Activated T-helper 1 cell treated with anti-CD3 and anti-CD28 coated beads, Interleukin-12 subunit alpha, Interleukin-12 subunit beta, Interleukin-2, Interleukin-4 antibody, amounts not matched to agents 30 ng/mL and 10 ng/mL and 1 ng/mL, durations not matched to agents 14 hours and 24 hours and 36 hours (primary cell): ENCODE results near the gene NDUFB2. TPM values are rescaled to one million over a fixed set of nuclear protein-coding genes. Genes with fewer than 3 reads are reported as not detected.
"Not testable (repeated sequence)": the region's sequence is repeated elsewhere in the genome, so short reads cannot be mapped to it uniquely, and the experiment has no call there.

Experiments used
- DNase-seq: peaks from one replicate; pipeline ENCODE4 v3.0.0; 2021; ENCODE audit warnings: low spot score
- H3K27ac Mint-ChIP-seq: one replicate; pipeline ENCODE4 v1.8.0; 2021; ENCODE audit warnings: mild to moderate bottlenecking, mixed read lengths
- H3K27me3 Mint-ChIP-seq: one replicate; pipeline ENCODE4 v1.8.0; 2022; ENCODE audit warnings: mild to moderate bottlenecking, moderate library complexity, mixed read lengths; ENCODE audit not compliant: insufficient read depth
- H3K36me3 Mint-ChIP-seq: one replicate; pipeline ENCODE4 v1.8.0; 2021; ENCODE audit warnings: low read depth, mixed read lengths
- H3K4me1 Mint-ChIP-seq: one replicate; pipeline ENCODE4 v1.8.0; 2021; ENCODE audit warnings: low read depth, mixed read lengths
- H3K4me3 Mint-ChIP-seq: one replicate; pipeline ENCODE4 v1.8.0; 2021; ENCODE audit warnings: mild to moderate bottlenecking, moderate library complexity, mixed read lengths
- H3K9me3 Mint-ChIP-seq: one replicate; pipeline ENCODE4 v1.8.0; 2021; ENCODE audit warnings: mixed read lengths
- intact Hi-C: fragments of 100-400 bp; cut with micrococcal nuclease; formaldehyde crosslinking; loops from one replicate; pipeline ENCODE4 v1.15.1; 2024
- total RNA-seq: library from RNA; stranded (reverse); gene quantifications from 2 replicates; pipeline ENCODE4 v1.2.3, GENCODE V29; 2022

The NDUFB2 gene
- total RNA-seq, 1 donor from 2014 or later = 194 TPM

DNA sequence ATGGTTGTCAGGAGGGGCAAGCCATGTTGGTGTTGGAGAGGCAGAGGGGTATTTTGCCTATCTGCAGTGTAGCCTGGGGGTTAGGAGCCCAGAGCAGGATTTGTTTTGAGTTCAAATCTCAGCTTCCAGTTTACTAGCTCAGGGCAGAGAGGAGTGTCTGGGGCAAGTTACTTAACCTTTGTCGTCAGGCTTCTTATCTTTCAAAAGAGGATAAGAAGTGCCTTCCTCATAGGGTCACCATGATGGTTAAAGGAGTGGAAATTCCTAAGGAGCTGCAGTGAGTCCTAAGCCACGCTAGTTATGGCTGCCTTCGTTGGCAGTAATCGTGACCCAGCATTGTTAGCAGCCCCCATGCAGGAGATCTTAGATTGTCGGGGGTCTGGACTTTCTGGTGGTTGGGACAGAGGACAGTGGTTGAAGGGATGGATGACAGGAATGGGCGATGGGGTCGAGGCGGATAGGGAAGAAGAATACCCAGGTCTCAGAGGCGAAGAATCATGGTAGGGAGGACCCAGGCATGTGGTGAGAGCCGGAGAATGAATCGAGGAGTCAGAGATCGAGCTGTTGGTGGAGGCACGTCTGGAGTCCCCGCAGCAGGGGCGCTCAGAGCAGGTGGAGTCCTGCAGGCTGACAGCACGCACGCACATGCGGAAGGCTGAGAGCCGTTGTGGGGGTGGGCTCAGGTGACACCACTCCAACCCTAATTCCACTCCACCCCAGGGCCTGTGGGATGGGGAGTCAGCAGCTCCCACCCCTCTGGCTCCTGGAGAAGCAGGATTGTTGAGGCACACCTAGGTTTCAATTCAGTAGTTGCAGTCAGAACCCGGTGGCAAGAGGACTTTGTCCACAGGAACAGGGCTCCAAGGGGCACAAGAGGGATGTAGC is 12.2 kb upstream of the NDUFB2 start:
- H3K9me3 Mint-ChIP-seq = no peaks in the 10 kb centered on the region
- no peaks in the 10 kb centered on the region for H3K4me1 Mint-ChIP-seq
- H3K27ac Mint-ChIP-seq = no peak overlapping the region
- peaks cover 11% of the 10 kb centered on the region for H3K36me3 Mint-ChIP-seq
- no peak overlapping the region for H3K4me3 Mint-ChIP-seq
- intact Hi-C loops = no loop called here
- no peaks in the 10 kb centered on the region for H3K27me3 Mint-ChIP-seq
- no peak for DNase-seq

DNA sequence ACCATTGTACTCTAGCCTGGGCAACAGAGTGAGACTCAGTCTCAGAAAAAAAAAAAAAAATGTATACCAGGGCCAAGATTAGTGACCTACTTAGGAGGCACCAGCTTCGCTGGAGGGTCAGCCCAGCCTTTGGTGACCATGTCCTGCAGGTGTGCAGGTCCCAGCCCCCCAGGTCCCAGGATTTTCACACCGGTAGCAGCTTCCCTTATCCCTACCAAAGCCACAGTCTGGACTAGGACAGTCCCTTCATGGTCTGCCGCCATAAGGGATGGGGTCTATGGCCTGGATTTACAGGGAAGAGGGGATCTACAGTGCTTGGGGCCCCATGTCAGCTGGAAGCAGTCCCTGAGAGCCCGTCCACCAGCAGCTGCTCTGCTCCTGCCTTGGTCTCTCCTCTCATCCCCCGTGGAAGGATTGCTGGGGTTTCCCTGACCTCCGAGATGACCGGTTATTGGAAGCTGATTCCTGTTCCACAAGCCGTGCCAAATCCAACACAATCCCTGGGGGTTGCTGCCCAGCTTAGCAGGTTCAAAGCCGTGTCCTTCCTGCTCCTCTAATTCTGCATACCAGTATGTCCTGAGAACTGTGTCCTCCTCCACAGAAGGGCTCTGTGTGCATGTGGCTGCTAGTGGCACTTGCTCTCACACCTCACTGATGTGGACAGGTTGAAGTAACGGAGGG is 11.0 kb upstream of the NDUFB2 start:
- H3K4me3 Mint-ChIP-seq = no peak overlapping the region
- intact Hi-C loops = no loop called here
- no peaks in the 10 kb centered on the region for H3K9me3 Mint-ChIP-seq
- peaks cover 11% of the 10 kb centered on the region for H3K36me3 Mint-ChIP-seq
- DNase-seq = no peak
- no peaks in the 10 kb centered on the region for H3K4me1 Mint-ChIP-seq
- no peak overlapping the region for H3K27ac Mint-ChIP-seq
- H3K27me3 Mint-ChIP-seq = no peaks in the 10 kb centered on the region

DNA sequence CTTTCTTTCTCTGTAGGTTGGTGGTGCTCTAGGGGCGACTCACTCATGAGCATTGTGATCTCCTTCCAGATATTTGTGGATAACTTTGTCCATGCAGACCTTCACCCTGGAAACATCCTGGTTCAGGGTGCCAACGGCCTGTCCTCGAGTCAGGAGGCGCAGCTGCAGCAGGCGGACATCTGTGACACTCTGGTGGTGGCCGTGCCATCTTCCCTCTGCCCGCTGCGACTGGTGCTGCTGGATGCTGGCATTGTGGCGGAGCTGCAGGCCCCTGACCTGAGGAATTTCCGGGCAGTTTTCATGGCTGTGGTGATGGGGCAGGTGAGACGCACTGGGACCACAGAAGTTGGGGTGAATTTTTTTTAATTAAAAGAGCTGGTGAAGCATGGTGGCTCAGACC is 9.6 kb upstream of the NDUFB2 start:
- Mint-ChIP-seq H3K27me3 (no peaks in the 10 kb centered on the region), H3K4me1 (no peaks in the 10 kb centered on the region), H3K9me3 (no peaks in the 10 kb centered on the region), H3K36me3 (peaks cover 6% of the 10 kb centered on the region), H3K4me3 (no peak overlapping the region), H3K27ac (no peak overlapping the region)
- intact Hi-C loops = no loop called here
- no peak for DNase-seq

DNA sequence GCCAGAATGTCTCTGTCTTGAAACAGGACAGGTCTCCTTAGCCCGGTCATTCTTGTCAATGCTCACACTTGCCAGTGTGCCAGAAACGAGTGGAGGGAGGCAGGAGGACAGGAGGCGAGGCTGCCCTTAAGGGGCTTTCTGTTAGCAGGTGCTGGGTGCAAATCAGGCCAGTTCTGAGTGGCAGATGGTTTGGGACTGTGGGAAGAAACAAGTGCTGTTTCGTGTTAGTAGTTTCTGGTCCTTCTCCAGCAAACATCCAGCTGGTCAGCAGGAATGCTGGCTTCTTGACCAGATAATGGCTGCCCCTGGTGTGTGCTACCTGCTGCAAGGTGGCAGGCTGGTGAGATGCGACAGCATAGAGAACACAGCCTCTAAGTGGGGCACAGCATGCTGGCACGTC is 8.2 kb upstream of the NDUFB2 start:
- Mint-ChIP-seq H3K9me3 (no peaks in the 10 kb centered on the region), H3K36me3 (peaks cover 7% of the 10 kb centered on the region), H3K27ac (no peak overlapping the region), H3K27me3 (no peaks in the 10 kb centered on the region), H3K4me1 (no peaks in the 10 kb centered on the region), H3K4me3 (no peak overlapping the region)
- intact Hi-C loops = no loop called here
- DNase-seq = no peak

DNA sequence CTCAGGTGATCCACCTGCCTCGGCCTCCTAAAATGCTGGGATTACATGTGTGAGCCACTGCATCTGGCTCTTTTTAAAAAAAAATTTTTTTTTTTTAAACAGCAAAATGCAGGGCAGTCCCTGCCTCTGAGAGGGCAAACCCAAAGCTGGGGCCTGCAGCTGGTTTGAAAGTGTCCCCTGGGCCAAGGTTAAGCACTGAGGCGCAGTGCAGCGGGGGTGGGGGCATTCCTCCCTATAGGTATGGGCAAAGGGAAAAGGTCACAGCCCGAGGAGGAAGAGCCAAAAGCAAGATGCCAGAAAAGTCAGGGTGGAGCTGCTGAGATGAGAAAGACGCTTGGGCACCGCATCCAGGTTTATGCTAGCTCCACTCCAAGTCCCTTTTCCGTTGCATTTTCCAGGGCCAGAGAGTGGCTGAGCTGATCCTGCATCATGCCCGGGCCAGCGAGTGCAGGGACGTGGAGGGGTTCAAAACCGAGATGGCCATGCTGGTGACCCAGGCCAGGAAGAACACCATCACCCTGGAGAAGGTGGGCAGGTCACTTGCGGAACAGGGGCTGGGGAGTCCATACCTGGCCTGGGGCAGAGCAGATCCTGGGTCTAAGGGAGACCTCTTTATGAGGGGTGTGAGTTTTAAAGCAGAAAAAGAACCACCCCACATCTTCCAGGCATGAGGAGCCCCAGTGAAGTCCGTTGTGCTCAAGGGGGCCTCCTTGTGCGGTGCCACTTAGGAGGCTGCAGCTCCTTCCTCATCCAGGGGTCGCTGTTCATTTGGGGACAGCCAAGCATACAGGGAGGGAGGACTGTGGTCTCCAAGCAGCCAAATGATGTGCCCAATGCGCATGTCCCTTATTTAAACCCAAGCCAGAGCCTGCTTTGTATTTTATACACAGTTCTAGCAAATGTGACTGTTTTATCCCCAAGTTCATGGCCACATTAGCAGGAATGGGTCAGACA is 7.0 kb upstream of the NDUFB2 start:
- Mint-ChIP-seq H3K27ac (no peak overlapping the region), H3K9me3 (no peaks in the 10 kb centered on the region), H3K36me3 (peaks cover 6% of the 10 kb centered on the region), H3K4me1 (no peaks in the 10 kb centered on the region), H3K4me3 (no peak overlapping the region), H3K27me3 (no peaks in the 10 kb centered on the region)
- no peak for DNase-seq
- intact Hi-C loops = loop anchor here (10.0 kb wide), 1 partner anchor 865 kb away; the partner anchor contains the start of gene AGK

DNA sequence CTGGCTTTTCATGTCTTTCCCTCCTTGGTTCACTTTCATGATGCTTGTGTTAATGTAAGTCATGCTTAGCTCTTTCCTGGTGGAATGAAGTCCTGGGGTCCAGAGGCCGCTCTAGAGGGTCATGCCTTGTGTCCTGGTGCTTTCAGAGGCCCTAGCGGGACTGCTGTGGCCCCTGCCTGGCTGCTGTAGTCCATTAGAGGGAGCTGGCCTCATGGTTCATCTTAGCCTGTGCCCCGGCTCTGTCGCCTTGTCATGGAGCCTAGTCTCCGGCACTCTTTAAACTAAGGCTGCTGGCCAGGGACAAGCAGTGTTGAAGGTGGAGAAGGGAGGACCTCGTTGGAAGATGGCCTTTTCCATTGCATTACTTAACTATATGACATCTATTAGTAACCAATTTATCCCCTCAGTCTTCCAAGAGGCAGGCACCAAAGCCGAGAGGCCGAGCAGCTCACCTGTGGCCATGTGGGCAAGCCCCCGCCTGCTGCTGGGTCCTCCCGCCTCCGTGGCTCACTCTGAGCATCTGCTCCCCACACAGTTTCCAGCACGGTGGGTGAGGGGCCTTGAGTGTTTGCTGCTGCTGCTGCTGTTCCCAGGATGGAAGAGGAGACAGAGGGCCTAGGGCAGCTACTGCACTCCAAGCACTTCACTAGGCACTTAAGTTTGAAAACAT is 5.0 kb upstream of the NDUFB2 start:
- no peaks in the 10 kb centered on the region for H3K9me3 Mint-ChIP-seq
- H3K36me3 Mint-ChIP-seq = peaks cover 6% of the 10 kb centered on the region
- intact Hi-C loops = loop anchor here (10.0 kb wide), 1 partner anchor 863 kb away; the partner anchor contains the start of gene AGK
- H3K4me1 Mint-ChIP-seq = peaks cover 10% of the 10 kb centered on the region
- H3K27ac Mint-ChIP-seq = no peak overlapping the region
- H3K4me3 Mint-ChIP-seq = no peak overlapping the region
- H3K27me3 Mint-ChIP-seq = no peaks in the 10 kb centered on the region
- DNase-seq = no peak

DNA sequence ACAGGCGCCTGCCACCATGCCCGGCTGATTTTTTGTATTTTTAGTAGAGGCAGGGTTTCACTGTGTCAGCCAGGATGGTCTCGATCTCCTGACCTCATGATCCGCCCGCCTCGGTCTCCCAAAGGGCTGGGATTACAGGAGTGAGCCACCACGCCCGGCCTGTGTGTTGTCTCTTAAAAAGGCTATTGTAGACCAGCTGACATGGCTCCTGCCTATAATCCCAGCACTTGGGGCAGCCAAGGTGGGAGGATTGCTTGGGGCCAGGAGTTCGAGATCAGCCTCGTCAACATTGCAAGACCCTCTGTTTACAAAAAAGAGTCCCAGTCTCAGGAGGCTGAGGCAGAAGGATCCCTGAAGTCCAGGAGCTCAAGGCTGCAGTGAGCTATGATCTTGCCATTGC is 2.7 kb upstream of the NDUFB2 start:
- Mint-ChIP-seq H3K36me3 (peaks cover 15% of the 10 kb centered on the region), H3K4me1 (peaks cover 22% of the 10 kb centered on the region)
- not testable (repeated sequence) for DNase-seq, H3K9me3 Mint-ChIP-seq, H3K27ac Mint-ChIP-seq, H3K27me3 Mint-ChIP-seq, H3K4me3 Mint-ChIP-seq
- intact Hi-C loops = loop anchor here (10.0 kb wide), 1 partner anchor 861 kb away; the partner anchor contains the start of gene AGK

DNA sequence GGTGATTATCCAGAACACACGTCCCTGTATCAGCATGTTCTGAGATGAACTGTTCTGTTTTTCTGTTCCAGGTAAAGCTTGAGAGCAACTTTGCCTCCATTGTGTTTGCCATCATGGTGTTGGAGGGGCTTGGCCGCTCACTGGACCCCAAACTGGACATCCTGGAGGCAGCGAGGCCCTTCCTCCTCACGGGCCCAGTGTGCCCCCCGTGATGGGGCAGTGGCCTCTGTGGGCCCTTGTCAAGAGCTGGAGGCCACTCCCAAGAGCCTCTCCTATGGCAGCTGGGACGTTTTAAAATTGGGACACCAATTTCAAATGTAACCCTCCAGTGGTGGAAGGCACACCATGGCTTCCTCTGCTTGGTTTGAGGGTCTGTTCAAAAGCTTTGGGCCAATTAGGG is 1.9 kb upstream of the NDUFB2 start:
- H3K27me3 Mint-ChIP-seq = no peaks in the 10 kb centered on the region
- no peaks in the 10 kb centered on the region for H3K9me3 Mint-ChIP-seq
- DNase-seq = no peak
- H3K27ac Mint-ChIP-seq = no peak overlapping the region
- H3K4me3 Mint-ChIP-seq = no peak overlapping the region
- intact Hi-C loops = loop anchor here (10.0 kb wide), 1 partner anchor 860 kb away; the partner anchor contains the start of gene AGK
- peaks cover 27% of the 10 kb centered on the region for H3K4me1 Mint-ChIP-seq
- peaks cover 20% of the 10 kb centered on the region for H3K36me3 Mint-ChIP-seq

DNA sequence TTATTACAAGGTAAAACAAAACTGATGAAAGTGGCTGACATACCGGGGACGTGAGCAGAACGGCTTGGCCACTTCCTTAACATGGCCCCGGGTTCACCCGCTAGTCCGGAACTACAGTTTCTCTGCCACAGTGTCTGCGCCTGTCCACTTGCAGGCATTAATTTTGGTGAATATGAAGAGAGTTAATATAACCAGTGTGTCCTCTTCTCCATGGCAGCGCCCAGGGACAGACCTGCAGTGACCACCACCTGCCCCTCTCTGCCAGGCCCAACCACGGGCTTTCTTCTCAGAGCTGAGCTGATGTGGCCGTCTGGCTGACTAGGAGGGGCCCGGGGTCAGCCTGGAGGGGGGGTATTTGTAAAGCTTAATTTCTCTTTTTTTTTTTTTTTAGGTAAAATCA is 1.1 kb upstream of the NDUFB2 start:
- no peak for DNase-seq
- intact Hi-C loops = loop anchor here (5.0 to 10.0 kb wide), 2 partner anchors 293 to 859 kb away; partner anchors contain the start of genes AGK and RAB19
- H3K4me1 Mint-ChIP-seq = peaks cover 30% of the 10 kb centered on the region
- peaks cover 22% of the 10 kb centered on the region for H3K36me3 Mint-ChIP-seq
- H3K9me3 Mint-ChIP-seq = no peaks in the 10 kb centered on the region
- H3K4me3 Mint-ChIP-seq = peak overlapping the region; percentile 21
- no peaks in the 10 kb centered on the region for H3K27me3 Mint-ChIP-seq
- H3K27ac Mint-ChIP-seq = peak overlapping the region; percentile 96

DNA sequence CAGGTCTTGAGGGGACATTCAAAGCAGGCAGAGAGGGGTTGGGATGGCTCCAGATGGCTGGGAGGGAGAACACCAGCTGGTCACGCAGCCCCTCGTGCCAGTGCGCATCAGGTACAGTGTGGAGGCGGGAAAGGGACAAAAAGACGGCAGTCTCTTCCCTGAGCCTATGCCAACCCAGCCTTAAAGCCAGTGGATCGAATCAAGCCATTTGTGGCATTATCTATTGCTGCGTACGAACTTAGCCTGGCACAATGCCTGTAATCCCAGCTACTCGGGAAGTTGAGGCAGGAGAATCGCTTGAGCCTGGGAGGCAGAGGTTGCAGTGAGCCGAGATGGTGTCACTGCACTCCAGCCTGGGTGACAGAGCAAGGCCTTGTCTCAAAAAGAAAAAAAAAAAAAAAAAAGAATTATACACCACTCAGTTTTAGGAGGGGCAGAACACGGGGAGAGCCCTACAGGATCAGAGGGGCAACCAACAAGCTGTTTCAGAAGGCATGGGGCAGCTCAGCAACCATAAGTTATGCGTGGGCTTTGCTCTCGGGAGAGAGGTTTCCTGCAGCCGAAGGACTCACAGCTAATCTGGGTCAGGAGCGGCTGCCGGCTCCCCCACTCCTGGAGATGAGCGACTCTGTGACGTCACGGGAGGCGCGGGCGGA is 356 bp upstream of the NDUFB2 start:
- H3K9me3 Mint-ChIP-seq = no peaks in the 10 kb centered on the region
- peaks cover 22% of the 10 kb centered on the region for H3K36me3 Mint-ChIP-seq
- no peak for DNase-seq
- H3K4me3 Mint-ChIP-seq = peak overlapping the region; percentile 90
- H3K27me3 Mint-ChIP-seq = no peaks in the 10 kb centered on the region
- peak overlapping the region; percentile 96 for H3K27ac Mint-ChIP-seq
- intact Hi-C loops = loop anchor here (1.0 to 10.0 kb wide), 9 partner anchors 23 to 1042 kb away; partner anchors contain the start of genes AGK, BRAF, MKRN1 and MRPS33
- peaks cover 30% of the 10 kb centered on the region for H3K4me1 Mint-ChIP-seq

DNA sequence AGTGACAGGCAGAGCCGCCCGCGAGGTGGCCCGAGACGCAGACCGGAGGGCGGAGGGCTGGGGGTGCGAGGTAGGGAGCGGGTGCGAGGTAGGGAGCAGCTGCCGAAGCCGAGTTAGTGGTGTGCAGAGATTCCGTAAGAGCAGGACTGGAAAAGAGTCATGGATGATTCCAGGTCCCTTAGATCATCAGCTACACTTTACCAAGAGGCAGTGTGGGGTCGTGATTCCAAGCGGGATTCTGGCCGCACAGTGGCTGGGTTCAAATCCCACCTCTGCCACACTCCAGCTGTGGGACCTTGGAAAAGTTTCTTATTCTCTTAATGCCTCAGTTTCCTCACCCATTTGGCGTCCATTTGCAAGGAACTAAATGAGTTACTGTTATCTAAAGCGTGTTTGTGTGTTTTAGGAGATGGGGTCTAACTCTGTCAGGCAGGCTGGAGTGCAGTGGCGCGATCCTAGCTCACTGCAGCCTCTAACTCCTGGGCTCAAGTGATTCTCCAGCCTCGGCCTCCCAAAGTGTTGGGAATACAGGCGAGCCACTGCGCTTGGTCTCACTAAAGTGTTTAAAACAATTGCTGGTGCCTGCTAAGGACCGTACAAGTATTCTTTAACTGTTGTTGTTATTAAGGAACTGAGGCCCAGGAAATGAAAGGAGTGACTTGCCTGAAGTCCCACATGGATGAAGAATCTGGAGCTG is 1.1 kb downstream of the NDUFB2 start:
- peaks cover 30% of the 10 kb centered on the region for H3K4me1 Mint-ChIP-seq
- intact Hi-C loops = loop anchor here (2.0 to 10.0 kb wide), 3 partner anchors 295 to 857 kb away; partner anchors contain the start of genes AGK and RAB19
- no peaks in the 10 kb centered on the region for H3K9me3 Mint-ChIP-seq
- H3K36me3 Mint-ChIP-seq = peaks cover 18% of the 10 kb centered on the region
- DNase-seq = no peak
- peak overlapping the region; percentile 96 for H3K27ac Mint-ChIP-seq
- H3K27me3 Mint-ChIP-seq = no peaks in the 10 kb centered on the region
- peak overlapping the region; percentile 90 for H3K4me3 Mint-ChIP-seq
